ENCODE results near the gene PANK4.

The PANK4 gene

DNA sequence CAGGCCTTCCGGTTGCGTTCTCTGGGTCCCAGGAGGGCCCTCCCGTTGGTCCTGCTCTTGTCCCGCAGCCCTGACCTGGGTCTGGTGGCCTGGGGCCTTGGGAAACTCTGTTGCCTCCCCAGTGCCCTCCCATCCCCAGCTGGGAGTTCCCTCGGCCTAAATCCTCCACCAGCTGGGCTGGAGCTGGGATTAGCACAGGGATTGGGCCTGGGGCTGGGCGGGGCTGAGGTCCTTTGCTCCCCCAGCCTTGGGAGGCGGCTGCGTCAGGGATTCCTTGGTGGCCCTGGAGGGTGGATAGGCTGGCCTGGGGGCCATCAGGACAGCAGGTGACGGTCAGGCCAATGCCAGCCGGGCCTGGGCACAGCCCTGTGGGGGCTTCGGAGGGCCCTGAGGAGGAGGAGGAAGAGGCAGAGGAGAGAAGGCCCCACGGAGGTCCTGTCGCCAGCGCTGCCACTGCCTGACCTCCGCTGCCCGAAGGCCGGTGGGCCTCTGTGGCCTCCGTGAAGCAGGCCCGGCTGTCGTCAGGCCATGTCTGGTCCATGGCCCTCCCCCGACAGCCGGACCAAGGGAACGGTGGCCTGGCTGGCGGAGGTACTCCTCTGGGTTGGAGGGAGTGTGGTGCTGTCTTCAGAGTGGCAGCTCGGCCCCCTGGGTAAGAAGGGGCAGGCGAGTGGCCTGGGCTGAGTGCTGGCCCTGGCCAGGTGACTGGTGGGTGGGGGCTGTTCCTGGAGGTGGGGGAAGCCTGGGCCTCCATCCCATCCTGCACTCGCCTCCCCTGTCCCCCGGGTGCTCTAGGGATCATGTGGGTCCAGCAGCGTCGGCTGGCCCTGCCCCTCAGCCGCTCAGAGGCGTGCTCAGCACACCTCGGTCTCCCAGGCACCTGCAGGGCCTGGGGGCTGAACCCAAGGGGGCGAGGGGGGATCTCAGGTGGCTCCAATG is 50.1 kb downstream of the PANK4 start, which contains the start of gene PLCH2:
TSS of gene PLCH2 (plus strand) at position 229 of the 939 bp plus-strand sequence. CDS start at position 529, 300 bp downstream.
- DNase-seq (ENCODE audit: low spot score): no peak

DNA sequence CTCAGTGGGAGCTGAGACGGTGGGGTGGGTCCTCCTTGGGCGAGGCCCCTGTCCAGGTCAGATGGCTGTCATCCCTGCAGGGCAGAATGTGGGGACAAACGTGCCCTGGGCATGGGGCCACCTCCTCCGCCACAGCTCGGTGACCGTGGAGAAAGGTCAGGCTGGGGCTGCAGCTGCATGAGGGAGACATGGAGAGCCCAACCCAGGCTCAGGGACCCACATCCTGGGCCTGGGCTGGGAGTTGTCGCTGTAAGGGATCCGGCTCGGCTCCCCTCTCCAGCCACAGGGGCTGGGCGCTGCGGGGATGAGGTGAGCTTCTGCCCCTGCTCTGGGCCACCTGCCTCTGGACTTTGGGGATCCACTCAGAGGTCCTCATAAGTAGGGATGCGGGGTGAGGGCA is 50.8 kb downstream of the PANK4 start:
- DNase-seq (ENCODE audit: low spot score): no peak

- DNase-seq (ENCODE audit: low spot score): no peak
Measured at GRCh38 chr1:2474933-2475371, 51.4 kb downstream of the PANK4 start.

DNA sequence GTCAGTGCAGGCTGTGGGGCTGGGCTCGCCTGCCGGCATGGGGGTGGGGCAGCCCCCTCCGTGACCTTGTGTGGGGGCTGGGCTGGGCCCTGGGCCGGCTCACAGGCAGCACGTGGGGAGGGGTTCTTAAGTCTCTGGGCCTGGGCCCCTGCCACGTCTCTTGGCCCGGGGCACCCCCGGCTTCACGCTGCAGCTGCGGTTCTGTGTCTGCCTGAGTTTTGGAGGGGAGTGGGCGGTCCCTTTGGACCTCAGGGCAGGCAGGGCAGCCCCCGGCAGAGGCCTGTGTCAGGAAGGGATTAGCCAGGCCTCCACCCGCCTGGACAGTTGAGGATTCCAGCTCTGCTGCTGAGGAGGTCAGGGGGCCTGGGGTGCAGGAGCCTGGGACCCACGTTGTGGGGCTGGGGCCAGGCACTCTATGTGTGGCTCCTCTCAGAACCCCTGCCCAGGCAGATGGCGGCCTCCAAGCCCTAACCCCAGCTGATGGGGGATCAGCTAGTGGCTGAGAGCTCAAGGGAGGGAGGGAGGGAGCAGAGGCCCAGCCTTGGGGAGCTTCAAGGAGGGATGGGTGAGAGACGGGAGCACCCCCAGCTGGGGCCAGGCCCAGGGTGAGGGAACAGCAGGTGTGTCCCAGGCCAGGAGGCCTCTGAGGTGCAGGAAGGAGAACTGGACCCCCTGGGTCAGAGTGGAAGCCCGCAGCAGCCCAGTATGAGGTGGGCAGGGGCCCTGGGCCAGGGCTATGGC is 52.1 kb downstream of the PANK4 start:
- no peak for DNase-seq (ENCODE audit: low spot score)

DNA sequence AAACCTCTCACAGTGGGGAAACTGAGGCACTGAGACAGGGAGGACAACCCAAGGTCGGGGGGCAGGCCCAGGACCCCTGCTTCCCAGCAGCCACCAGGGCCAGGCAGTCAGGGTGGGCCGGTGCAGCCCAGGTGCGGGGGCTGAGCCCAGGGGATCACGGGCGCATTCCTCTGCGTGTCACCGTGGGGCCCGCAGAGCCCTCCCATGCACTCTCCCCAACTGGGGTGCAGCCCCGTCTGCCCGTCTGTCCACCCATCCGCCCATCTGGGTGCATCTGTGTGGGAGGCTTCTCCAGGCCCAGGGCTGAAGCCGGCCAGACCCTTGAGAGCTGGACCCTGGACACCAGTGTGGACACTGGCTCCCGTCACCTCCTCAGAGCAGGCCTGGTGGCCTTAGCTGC is 53.2 kb downstream of the PANK4 start:
- no peak for DNase-seq (ENCODE audit: low spot score)

DNA sequence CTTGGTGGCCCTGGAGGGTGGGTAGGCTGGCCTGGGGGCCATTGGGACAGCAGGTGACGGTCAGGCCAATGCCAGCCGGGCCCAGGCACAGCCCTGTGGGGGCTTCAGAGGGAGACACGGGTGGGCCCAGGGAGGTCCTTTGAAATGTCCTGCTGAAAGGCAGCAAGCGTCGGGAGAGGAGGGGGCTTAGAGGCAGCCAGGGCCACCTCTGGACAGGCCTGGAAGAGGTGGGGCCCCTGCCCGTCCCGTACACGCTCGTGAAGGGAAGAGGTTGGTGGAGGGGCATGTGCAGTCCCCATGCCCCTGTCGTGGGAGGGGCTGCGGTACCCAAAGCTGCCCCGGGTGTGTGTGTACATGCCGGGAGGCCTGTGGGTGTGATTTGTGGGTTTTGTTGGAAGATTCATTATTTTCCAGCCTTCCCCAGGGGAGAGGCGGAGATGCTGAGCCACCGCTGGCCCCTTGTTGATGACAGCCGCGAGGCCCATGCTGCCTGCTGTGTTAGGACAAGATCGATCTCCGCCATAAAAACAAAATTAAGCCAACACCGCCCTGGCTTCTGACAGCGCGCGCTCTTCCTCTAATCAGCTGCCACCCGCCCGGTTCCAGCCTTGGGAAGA is 53.7 kb downstream of the PANK4 start:
- no peak for DNase-seq (ENCODE audit: low spot score)

DNA sequence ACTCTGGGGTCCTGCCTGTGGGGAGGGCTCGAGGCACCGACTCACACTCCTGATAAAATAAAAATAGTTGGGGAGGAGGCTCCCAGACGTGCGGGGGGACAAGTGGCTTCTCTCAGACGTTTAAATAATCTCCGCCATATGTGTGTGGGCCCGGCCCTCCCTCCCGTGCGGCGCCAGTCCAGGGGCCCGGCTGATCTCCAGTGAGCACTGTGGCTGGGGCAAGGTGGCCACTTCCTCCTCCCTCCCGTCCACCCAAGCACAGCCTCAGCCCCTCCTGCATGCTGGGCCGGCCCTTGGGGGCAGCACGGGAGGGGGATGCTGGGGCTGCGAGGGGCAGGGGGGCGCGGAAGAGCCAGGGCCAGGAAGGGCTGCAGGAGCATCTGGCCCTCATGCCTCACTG is 54.3 kb downstream of the PANK4 start:
- no peak for DNase-seq (ENCODE audit: low spot score)

DNA sequence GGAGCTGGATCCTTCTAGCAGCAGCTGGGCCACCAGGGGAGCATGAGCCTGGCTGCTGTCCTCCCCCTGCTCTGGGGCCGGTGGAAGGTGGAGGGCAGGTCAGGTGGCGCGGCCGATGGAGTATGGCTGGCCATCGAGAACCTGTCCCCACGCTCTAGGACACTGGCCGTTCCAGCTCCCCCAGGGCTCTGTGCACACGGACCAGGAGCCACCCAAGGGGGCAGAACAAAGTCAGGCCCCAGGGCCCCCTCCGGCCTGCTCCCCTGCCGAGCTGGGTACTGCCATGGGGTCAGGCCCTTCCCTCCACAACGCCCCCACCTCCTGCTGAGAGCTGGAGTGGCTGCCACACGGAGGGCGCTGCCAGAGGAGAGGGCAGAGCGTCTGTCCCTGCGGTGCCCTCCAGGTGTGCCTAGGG is 54.8 kb downstream of the PANK4 start:
- DNase-seq (ENCODE audit: low spot score): no peak

DNA sequence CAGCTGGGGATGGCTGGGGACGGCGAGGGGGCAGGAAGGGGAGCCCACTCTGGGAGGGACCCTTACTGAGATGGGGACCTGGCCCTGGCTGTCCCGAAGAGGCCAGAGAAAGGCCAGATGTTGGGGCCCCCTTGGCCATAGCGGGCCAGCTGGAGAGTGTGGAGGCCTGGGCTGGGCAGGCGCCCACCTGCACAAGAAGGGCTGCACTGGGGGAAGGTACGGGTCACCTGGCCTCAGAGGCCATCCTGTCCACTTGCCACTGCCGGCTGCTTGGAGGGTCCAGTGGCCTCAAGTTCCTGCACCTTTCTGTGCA is 55.3 kb downstream of the PANK4 start:
- DNase-seq (ENCODE audit: low spot score): no peak

DNA sequence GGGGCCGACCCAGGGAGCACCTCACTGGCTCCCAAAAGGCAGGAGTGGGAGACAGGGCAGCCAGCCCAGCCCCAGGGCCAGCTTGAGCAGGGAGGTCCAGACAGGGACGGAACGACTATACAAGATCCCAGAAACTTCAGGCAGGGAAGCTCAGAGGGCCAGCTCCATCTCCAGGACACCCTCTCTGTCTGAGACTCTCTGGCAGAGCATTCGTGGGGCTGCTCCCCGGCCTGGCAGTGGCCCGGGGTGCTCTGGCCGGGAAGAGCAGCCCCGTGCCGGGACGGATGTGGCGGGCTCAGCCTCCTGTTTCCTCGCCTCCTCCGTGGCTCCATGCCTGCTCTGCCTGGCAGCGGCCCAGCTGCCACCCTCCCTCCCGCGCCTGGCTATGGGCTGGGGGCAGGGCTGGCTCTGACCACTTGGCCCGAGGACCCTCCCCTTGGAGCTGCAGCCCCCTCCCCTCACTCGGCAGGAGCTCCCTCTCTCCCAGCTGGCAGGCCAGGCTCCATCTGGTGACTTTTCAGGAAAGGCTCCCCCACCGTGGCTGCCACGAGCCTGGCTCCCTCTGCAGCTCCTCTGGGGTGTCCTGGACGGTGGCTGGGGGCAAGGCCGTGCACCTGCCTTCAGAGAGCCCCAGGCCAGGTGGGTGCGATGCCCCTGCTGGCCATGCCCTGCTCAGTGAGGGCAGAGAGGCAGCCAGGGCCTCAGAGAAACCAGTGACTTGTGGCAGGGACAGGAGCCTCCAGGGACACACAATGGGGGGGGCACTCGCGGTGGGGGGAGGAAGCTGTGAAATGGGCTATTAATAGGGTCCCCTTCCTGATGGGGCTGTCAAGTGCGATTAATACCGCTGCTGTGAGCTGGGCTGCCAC is 55.9 kb downstream of the PANK4 start:
- no peak for DNase-seq (ENCODE audit: low spot score)

DNA sequence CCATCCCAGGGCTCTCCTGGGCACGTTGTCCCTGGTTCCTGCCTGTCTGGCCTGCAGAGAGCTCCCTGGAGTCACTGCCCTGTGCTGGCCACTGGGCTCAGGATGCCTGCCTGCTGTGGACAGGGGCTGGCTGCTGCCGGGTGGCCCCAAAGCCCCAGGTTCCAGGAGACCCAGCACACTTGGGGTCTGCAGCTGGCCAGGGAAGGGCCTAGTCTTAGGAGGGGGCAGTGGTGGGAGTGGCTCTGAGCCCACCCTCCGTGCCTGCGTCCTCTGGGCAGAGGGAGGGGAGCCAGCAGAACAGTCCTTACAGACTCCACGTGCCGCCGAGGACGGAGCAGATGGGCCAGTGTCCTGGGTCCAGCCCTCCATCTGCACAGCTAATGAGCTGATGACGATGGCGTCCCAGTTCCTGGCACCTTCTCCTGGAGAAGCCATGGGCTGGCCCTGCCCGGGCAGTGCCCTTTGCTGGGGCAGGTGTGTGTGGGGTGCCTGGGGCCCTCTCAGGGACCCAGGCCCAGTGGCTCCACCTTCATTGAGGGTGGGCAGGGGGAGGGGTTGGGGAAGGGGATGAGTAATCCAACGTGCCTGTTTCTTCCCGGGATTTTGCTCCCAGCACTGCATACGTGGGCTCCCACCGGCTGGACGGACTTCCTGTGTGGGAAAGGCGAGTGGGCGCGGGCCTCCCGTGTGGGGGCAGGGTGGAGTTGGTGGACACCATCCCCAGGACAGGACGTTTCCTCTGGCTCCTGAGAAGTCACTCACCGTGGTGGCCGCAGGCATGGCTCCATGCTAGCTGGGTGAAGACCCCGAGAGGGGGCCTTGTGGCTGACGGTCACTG is 57.1 kb downstream of the PANK4 start:
- DNase-seq (ENCODE audit: low spot score): no peak

DNA sequence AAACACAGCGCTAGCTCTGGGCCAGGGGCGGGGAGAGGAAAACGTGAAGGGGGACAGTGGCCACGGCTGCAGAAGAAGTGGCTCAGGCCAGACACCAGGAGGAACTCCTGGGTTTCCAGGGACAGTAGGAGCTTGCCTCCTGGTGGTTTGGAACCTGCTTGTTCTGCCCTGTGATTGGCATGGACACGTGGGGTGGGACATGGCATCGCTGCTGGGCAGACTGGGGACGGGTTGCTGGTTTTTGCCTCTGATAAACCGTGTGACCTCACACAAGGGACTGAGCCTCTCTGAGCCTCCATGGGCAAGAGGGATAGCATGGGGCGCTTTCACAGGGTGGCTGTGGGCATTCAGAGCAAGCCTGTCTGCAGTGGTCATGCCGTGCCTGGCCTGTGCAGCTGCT is 57.9 kb downstream of the PANK4 start:
- DNase-seq (ENCODE audit: low spot score): no peak

DNA sequence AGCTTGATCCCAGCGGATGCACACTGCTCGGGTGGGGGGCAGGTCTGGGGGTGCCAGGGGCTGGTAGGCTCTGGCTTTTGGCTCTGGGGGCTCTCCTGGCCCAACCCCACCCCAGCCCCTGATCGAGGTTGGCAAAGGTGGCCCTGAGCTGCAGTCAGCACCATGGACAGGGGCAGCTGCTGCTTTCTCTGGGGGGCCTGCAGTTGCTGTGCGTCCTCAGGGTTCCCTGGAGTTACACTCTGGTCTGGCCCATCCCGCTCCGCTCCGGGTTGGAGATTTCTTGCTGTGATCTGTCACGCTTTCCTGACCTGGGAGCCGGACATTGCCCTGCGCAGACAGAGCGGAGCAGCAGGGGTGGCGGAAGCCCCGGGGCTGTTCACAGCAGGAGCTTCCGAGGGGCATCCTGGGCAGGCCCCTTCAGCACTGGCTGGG is 58.3 kb downstream of the PANK4 start:
- DNase-seq (ENCODE audit: low spot score): no peak

GRCh38 chr1:2466958-2467554 is 59.3 kb downstream of the PANK4 start:
- no peak for DNase-seq (ENCODE audit: low spot score)

DNA sequence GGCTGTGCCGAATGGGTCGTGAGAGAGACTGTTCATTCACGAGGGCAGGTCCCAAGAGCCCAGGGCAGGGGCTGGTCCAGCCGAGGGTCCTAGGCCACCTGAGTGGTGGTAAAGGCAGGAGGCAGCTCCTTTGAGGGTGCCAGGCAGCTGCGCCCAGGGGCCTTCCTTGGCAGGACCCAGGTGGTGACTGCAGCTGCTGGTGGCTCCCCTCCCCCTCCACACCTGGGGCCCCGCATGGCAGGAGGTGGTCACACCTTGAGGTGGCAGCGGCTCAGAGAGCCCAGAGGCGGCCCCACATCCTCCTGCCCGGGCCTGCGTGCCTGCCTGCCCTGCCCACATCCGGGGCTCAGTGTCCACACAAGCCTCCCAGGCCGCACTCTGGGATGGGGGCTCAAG is 60.1 kb downstream of the PANK4 start:
- no peak for DNase-seq (ENCODE audit: low spot score)

DNA sequence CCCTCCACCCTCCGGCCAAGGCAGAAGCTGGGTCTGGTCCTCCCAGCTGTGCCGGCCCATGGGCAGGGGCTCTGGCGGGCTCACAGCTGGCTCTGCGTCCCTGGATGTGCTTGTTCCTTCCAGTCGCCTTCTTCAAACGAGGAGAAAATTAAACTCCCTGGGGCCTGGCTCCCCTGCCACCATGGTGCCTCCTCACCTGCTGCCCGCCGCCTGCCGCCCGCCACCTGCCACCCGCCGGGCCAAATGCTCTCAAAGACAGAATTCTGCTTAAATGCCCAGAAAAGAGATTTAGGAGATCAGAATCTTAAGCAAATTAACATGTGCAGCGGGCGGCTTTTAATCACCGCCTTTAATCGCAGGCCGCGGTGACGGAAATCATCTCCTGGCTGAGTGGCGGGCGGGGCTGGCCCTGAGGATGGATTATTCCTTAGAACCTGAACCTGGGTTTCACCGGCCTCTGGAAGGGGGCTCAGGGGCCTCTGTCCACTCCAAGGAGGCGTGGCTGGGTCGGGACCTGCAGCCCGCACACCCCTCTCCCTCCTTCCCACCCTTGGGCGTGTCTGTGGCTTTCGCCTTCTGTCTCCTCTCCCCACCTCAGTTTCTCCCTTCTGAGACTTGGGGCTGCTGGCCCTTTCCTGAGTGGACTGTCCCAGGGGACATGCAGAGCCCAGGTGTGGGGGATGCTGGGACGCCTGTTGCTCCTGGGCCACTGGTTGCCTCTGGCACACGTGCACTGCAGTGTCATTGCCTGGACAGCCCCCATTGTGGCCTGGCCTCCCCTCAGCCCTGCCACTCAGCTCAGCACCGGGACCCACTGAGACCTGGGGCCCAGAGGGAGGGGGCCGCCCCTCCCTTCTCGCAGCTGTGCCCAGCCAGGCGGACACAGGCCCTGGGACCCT is 60.8 kb downstream of the PANK4 start:
- no peak for DNase-seq (ENCODE audit: low spot score)

- no peak for DNase-seq (ENCODE audit: low spot score)
Measured at GRCh38 chr1:2463396-2463795, 63.0 kb downstream of the PANK4 start.

DNA sequence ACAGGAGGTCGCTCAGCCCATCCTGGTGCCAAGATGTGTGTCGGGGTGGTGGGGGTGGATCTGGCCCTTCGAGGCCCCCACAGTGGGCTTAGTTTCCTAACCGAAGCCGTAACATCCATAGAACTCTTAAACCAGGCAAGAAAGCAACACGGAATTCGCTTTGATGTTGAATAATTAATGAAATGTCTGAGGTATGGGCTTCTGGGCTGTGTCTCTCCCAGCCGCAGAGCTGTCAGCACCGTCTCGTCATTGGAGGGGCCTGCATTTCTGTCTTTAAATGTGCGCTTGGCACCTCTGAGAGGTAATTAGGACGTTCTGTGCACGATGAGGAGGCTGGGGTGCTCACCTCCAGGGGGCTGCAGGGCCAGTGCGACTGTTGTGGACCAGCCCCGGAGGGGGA is 63.6 kb downstream of the PANK4 start:
- DNase-seq (ENCODE audit: low spot score): no peak

GRCh38 chr1:2460996-2461751 is 65.2 kb downstream of the PANK4 start:
- DNase-seq (ENCODE audit: low spot score): no peak

Measured in SW480 (cell line).